ENCODE data around the gene SLC25A10.

SLC25A10 gene

GRCh38 chr17:81707725-81708646 lies 4.1 kb upstream of the SLC25A10 start:
- TF ChIP-seq ZNF621 (tag by site-specific recombination; IDR thresholded peaks at IDR 0.05) (no peak), PRDM6 (tag by site-specific recombination; IDR thresholded peaks at IDR 0.05) (no peak), ZNF692 (tag by site-specific recombination; IDR thresholded peaks at IDR 0.05) (peak; percentile 76), ZFP3 (tag by site-specific recombination; IDR thresholded peaks at IDR 0.05; ENCODE audit: low read depth) (no peak), ZNF341 (tag by site-specific recombination; IDR thresholded peaks at IDR 0.05; ENCODE audit: low read depth) (0 out of 2 replicates have a peak, but pooled peaks have one; percentile 10), ZNF600 (tag by site-specific recombination; IDR thresholded peaks at IDR 0.05) (peak; percentile 82), ZSCAN23 (tag by site-specific recombination; IDR thresholded peaks at IDR 0.05) (no peak), ZBTB8A (tag by site-specific recombination; IDR thresholded peaks at IDR 0.05) (0 out of 2 replicates have a peak, but pooled peaks have one; percentile 29), ZFP69B (tag by site-specific recombination; IDR thresholded peaks at IDR 0.05) (peak; percentile 83), ZBTB7A (tag by site-specific recombination; IDR thresholded peaks at IDR 0.05; ENCODE audit: low read depth) (no peak), PRDM10 (tag by site-specific recombination; IDR thresholded peaks at IDR 0.05) (no peak), KLF9 (tag by site-specific recombination; IDR thresholded peaks at IDR 0.05; ENCODE audit: low read depth) (peak; percentile 64), ZNF701 (tag by site-specific recombination; IDR thresholded peaks at IDR 0.05) (no peak), ZNF664 (tag by site-specific recombination; IDR thresholded peaks at IDR 0.05) (no peak), ZNF335 (tag by site-specific recombination; conservative IDR thresholded peaks at IDR 0.05) (no peak), SCRT2 (tag by site-specific recombination; IDR thresholded peaks at IDR 0.05) (no peak)
- no peaks in the 10 kb centered on the region for H3K9me3 ChIP-seq (ENCODE audit: control insufficient read depth, insufficient read depth, low read depth, low read length)
- H3K4me3 ChIP-seq (ENCODE audit: low read depth, low read length) = no peak overlapping the region
- H3K36me3 ChIP-seq (ENCODE audit: control insufficient read depth in 2 of 2, insufficient read depth in 1 of 2, low read length in 2 of 2) = peaks cover 17 to 49% of the 10 kb centered on the region in 2 experiments
- H3K27ac ChIP-seq (ENCODE audit: extremely low read depth, low read depth, low read length) = peak overlapping the region; percentile 5; the same call in 1 of the 2 replicates
- ChIA-PET POLR2A (interaction anchor here (1.4 to 2.6 kb wide), 4 partner anchors 11 to 159 kb away, joined by 7 to 17 read pairs (median 8); partner anchors contain the start of genes ARL16 and HGS), CTCF (interaction anchor here (1.2 kb wide), 1 partner anchor 23 kb away, joined by 4 read pairs; no protein-coding TSS in a partner anchor)
- peaks cover 6% of the 10 kb centered on the region; the same call in 1 of the 2 replicates for H3K4me1 ChIP-seq (ENCODE audit: control insufficient read depth, insufficient read depth, low read length)

GRCh38 chr17:81708739-81709185 lies 3.3 kb upstream of the SLC25A10 start:
- ChIA-PET CTCF (interaction anchor here (1.2 kb wide), 1 partner anchor 22 kb away, joined by 4 read pairs; no protein-coding TSS in a partner anchor), POLR2A (interaction anchor here (0.6 to 2.6 kb wide), 6 partner anchors 11 to 158 kb away, joined by 4 to 17 read pairs (median 8); partner anchors contain the start of genes ARL16 and HGS)
- Histone ChIP-seq H3K4me1 (ENCODE audit: control insufficient read depth, insufficient read depth, low read length) (peaks cover 9% of the 10 kb centered on the region; the same call in 1 of the 2 replicates), H3K27ac (ENCODE audit: extremely low read depth, low read depth, low read length) (no peak overlapping the region), H3K4me3 (ENCODE audit: low read depth, low read length) (no peak overlapping the region), H3K36me3 (ENCODE audit: control insufficient read depth in 2 of 2, insufficient read depth in 1 of 2, low read length in 2 of 2) (peaks cover 17 to 53% of the 10 kb centered on the region in 2 experiments), H3K9me3 (ENCODE audit: control insufficient read depth, insufficient read depth, low read depth, low read length) (no peaks in the 10 kb centered on the region)
- TF ChIP-seq ZNF501 (tag by site-specific recombination; IDR thresholded peaks at IDR 0.05) = no peak
